Tibial nerve (tissue), 4 donors: ENCODE data around the gene CERS6. TPM values are rescaled to one million over a fixed set of nuclear protein-coding genes. Genes with fewer than 3 reads are reported as not detected.

Experiments
- DNase-seq, 2 donors: peaks; one replicate each; pipeline ENCODE4 v3.0.0-alpha.2; 2019; ENCODE audit warnings: low spot score in 2 of 2
- H3K27ac ChIP-seq, 4 donors: fragments of 200-600 bp; sonication (generic) in 3 of 4; one replicate each; pipeline ENCODE4 v1.5.1; 2017 to 2019; ENCODE audit warnings: mild to moderate bottlenecking in 1 of 4
- H3K27me3 ChIP-seq, 2 donors: fragments of 200-600 bp; sonication (generic) in 1 of 2; one replicate each; pipeline versions ENCODE4 v1.5.1 to v1.6.0; 2017 to 2019
- H3K36me3 ChIP-seq, 3 donors: fragments of 200-600 bp; sonication (generic); one replicate each; pipeline ENCODE4 v1.5.1; 2018 to 2019
- H3K4me1 ChIP-seq, 4 donors: fragments of 200-600 bp; sonication (generic) in 3 of 4; one replicate each; pipeline ENCODE4 v1.5.1; 2017 to 2019
- H3K4me3 ChIP-seq, 4 donors: fragments of 200-600 bp; sonication (generic) in 3 of 4; one replicate each; pipeline ENCODE4 v1.5.1; 2017 to 2019; ENCODE audit warnings: mild to moderate bottlenecking in 1 of 4, moderate library complexity in 1 of 4
- H3K9me3 ChIP-seq, 4 donors: fragments of 200-600 bp; sonication (generic) in 3 of 4; one replicate each; pipeline ENCODE4 v1.5.1; 2017 to 2019
- EP300 ChIP-seq, 2 donors: sonication (generic); formaldehyde crosslinking; IDR thresholded peaks; one replicate each; pipeline ENCODE4 v1.6.1; 2017; ENCODE audit warnings: antibody characterized with exemption in 2 of 2, mild to moderate bottlenecking in 1 of 2
- POLR2A ChIP-seq, 2 donors: fragments of 450-650 bp; IDR thresholded peaks; one replicate each; pipeline ENCODE4 v1.6.1; 2017; ENCODE audit warnings: antibody characterized with exemption in 2 of 2, mild to moderate bottlenecking in 2 of 2, moderate library complexity in 2 of 2
- WGBS, 2 donors: methylation state at CpG; one replicate each; pipeline ENCODE4 v1.1.5; 2018; 5-methylcytosine and 5-hydroxymethylcytosine counted together
- small RNA-seq: library from RNA; depleted of rRNA; stranded (forward); fragments of <200 nt; gene quantifications from one replicate; pipeline ENCODE3, GENCODE V24; 2016
- total RNA-seq, 4 donors: library from RNA; depleted of rRNA; stranded (reverse); fragments of >200 nt; gene quantifications; one replicate each; pipeline ENCODE4 v1.1.0, GENCODE V29; 2016
- TF ChIP-seq, protein P1 (sequence below), 5 experiments: fragments of 200-600 bp in 3 of 5; fragments of 450-650 bp in 2 of 5; sonication (generic) in 3 of 5; IDR thresholded peaks; one replicate each; pipeline ENCODE4 v1.5.1; 2016 to 2019; ENCODE audit warnings: antibody characterized with exemption in 5 of 5, mild to moderate bottlenecking in 3 of 5, moderate library complexity in 2 of 5

Gene CERS6
- total RNA-seq, 4 donors from 2014 or later: 37.7 to 38.7 (median 37.8) TPM

DNA sequence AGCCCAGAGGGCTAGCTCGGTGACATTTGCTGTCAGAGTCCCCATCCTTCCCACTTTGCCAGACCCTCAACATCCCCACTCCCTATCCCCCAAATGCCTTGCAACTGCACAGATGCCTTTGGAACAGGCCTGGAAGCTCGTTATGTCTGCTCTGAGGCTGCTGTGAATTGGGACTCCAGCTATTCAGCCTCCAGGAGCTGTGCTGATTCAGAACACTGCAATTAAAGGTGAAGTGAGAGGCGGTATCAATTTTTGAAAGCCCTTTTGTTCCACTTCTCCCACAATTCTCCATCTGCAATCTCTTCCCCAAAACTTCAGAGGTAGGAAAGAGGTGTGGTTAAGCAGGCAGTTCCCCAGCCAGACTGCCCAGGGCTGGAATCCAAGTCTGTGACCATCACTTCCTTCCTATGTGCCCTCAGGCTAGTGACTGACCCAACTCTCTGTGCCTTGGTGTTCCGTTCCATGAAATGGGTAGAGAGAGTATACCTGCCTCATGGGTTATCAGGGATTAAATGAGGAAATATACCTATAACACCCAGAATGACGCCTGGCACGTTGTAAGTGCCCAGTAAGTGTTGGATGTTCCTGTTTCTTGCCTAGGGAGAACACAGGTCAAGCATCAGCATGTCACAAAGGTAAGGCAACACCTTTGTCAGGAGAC, 363.9 kb downstream of the CERS6 start:
- 84% methylated on average over 6 of the region's 6 CpGs for WGBS, 2 donors

DNA sequence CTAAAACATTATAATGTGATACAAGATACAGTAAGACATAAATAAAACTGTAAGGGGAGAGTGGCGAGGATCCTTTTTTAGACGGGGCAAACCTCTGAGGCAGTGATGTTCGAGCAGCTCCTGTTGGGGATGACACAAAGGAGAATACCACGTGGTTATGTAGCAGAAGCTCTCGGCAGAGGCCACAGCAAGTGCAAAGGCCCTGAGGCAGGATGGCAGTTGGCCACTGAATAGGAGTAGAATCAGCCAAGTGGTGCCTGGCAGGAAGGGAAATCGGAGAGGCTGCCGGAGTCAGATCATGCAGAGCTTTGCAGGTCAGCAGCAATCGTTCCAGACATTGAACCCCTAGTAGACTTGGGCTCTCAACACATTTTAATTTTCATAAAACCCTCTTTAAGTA, 365.5 kb downstream of the CERS6 start:
- Histone ChIP-seq H3K27me3 (no peaks in the 10 kb centered on the region), H3K27ac (no peak overlapping the region), H3K9me3 (no peaks in the 10 kb centered on the region), H3K4me1 (peaks cover 0 to 11% (median 0%) of the 10 kb centered on the region in 4 donors), H3K36me3 (no peaks in the 10 kb centered on the region), H3K4me3 (no peak overlapping the region)
- no peak for DNase-seq
- TF ChIP-seq POLR2A (IDR thresholded peaks at IDR 0.05): no peak
- TF ChIP-seq, protein P1, sequence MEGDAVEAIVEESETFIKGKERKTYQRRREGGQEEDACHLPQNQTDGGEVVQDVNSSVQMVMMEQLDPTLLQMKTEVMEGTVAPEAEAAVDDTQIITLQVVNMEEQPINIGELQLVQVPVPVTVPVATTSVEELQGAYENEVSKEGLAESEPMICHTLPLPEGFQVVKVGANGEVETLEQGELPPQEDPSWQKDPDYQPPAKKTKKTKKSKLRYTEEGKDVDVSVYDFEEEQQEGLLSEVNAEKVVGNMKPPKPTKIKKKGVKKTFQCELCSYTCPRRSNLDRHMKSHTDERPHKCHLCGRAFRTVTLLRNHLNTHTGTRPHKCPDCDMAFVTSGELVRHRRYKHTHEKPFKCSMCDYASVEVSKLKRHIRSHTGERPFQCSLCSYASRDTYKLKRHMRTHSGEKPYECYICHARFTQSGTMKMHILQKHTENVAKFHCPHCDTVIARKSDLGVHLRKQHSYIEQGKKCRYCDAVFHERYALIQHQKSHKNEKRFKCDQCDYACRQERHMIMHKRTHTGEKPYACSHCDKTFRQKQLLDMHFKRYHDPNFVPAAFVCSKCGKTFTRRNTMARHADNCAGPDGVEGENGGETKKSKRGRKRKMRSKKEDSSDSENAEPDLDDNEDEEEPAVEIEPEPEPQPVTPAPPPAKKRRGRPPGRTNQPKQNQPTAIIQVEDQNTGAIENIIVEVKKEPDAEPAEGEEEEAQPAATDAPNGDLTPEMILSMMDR (IDR thresholded peaks at IDR 0.05): no peak
- no peak for TF ChIP-seq EP300 (IDR thresholded peaks at IDR 0.05)
- WGBS, 2 donors: 87 to 96% methylated on average over 8 of the region's 8 CpGs

More for the DNA sequence above, 363.9 kb downstream of the CERS6 start:
- no peak overlapping the region for H3K27ac ChIP-seq
- TF ChIP-seq, protein P1 (IDR thresholded peaks at IDR 0.05): no peak
- TF ChIP-seq EP300 (IDR thresholded peaks at IDR 0.05) (no peak), POLR2A (IDR thresholded peaks at IDR 0.05) (no peak)
- H3K4me1 ChIP-seq: peaks cover 0 to 11% (median 0%) of the 10 kb centered on the region in 4 donors
- no peaks in the 10 kb centered on the region for H3K36me3 ChIP-seq
- H3K4me3 ChIP-seq: no peak overlapping the region
- no peaks in the 10 kb centered on the region for H3K27me3 ChIP-seq
- H3K9me3 ChIP-seq: no peaks in the 10 kb centered on the region
- no peak for DNase-seq

DNA sequence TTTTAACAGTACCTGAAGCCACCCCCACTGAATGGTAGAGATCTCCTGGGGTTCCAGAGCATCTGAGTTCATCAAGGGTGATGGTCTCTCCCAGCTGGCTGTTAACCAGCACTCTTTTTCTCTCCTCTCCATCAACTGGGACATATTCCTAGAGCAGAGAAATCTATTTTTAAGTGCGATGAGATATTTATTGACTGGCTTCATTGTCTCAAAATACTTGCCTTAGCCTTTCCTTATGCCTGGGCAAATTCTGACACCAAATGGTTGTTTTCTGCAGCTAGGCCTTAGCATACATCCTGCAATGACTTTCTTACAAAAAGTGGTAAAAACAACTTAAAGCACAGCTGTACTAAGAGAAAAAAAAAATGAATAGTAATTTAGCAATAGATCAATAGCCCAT, 365.9 kb downstream of the CERS6 start:
- Histone ChIP-seq H3K4me3 (no peak overlapping the region), H3K36me3 (no peaks in the 10 kb centered on the region), H3K27ac (no peak overlapping the region), H3K4me1 (peaks cover 0 to 11% (median 0%) of the 10 kb centered on the region in 4 donors), H3K27me3 (no peaks in the 10 kb centered on the region), H3K9me3 (no peaks in the 10 kb centered on the region)
- WGBS, 2 donors: 69 to 81% methylated on average over 1 of the region's 1 CpG
- DNase-seq: no peak
- TF ChIP-seq EP300 (IDR thresholded peaks at IDR 0.05): no peak
- no peak for TF ChIP-seq POLR2A (IDR thresholded peaks at IDR 0.05)
- TF ChIP-seq, protein P1 (IDR thresholded peaks at IDR 0.05): no peak

Small RNAs within 50 kb of the gene (small RNA-seq; reads per million reads assigned to genes)
- gene MIR4774 (not detected), gene RN7SL813P (not detected), gene RNU6-766P (not detected)

Other genes starting within 250 kb of the CERS6 start
- gene STK39, start 208.7 kb upstream of the CERS6 start, total RNA-seq: 10 to 100 TPM in 3 of 4 donors, 1 to 10 TPM in 1; 8.5 to 13.5 (median 12.0) TPM